ENCODE results near the gene PDE4D.

The PDE4D gene

DNA sequence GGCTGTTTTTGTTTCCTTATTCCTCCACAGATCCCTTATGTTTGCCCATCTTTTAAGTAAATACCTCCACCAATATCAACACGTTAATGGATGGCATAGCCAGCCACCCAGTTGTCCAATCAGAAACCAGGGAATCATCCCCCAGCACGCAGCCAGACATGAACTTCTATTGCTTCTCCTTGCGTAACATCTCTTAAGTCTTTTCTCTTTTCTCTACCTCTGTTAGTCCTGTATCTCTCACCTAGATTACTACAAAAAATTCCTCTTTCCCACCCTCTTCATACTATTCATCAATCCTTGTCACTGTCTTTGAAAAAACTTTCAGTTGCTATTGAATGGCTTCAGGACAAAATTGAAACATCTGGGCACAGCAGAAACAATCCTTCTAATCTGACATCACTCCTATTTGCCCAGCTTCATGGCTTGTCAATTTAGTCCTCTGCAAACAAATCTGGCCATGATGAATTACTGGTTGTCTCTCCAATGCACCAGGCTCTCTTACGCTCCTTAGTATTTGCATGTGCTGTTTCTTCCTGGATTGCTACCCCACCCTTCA is 961.4 kb downstream of the PDE4D start:
- DNase-seq: no peak

DNA sequence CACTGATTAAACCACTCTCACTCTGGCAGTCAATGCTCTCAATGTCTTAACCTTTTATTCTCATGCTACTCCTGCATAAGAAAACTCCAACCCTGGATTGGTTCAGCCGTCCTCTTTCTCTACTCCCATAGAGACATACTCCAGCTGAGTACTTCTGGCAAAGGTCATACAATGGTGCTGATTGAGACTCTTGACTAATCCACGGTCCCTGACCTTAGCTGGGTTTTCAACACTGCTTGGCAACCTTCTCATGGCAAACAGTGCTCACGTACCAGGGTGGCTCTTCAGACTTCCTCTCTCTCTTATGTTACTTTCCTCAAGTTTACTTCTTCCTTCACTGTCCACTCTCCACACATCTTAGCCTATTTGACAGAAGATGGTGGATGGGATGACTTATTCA is 963.0 kb downstream of the PDE4D start:
- DNase-seq: no peak

DNA sequence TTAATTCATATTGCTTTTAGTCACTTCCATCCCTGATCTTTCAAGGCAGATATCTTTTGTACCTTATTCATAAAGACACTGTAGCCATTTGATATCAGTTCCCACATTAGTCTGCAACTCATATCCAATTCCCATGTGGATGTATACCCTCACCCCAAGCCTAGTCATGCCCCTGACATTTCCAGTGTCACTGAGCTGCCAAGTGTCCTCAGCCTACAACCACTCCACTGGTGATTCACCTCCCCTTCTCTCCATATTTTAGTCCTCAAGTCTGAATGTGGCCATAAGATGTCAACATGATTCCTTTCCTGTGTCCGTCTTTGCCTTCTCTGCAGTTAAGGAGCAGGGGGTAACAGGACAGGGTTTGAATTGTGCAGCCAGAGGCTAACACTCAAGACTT is 963.8 kb downstream of the PDE4D start:
- DNase-seq: no peak

DNA sequence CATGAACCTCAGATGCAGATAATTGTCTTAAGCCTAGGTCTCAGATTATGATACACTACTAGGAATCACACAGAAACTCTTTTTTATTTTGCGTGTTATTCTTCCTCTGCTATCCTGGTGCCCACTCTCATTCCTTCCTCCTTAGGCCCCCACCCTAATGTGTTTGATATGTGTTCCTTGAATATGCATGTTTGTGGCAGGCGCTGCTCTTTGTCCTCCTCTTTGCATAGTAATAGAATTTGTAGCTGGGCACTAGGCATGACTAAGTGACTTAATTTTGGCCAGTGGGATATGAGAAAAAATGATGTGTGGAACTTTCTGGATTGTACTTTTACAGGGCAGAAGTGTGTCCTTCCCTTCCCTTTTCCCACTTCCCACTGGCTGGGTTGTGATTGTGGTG is 965.6 kb downstream of the PDE4D start:
- no peak for DNase-seq

DNA sequence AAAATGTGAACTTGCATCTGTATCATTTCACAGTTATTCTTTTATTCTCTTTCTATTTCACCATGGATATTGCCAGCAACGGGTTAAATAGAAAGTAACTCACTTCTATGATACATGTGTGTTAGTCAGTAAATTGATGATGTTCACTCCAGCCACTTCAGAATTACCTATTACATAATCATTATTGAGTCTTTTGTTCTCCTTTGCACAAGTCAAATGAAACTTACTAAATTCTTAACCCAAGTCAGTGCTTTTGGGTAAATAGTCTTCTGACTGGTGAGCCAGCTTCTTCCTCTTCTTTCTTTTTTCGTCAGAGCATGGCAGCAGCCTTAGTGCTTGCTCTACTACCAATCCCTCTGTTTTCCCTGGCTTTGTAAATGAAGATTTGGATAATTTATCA is 966.3 kb downstream of the PDE4D start:
- DNase-seq: no peak

DNA sequence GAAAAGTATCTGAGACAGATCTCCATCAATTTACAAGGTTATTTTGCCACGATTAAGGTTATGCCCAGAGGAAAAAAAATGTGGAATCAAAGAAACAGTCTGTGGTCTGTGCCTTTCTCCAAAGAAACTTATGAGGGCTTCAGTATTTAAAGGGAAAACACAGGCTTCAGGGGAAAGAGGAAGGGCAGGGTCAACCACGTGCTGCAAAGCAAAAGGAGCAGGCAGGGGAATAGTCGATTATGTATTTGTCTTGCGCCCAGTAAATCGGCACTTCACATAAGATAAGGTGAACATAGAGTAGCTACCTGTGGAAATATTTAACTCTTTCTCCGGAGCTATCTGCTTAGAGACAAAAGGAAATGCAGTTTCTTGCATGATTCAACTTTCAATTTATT is 967.0 kb downstream of the PDE4D start:
- DNase-seq: no peak

DNA sequence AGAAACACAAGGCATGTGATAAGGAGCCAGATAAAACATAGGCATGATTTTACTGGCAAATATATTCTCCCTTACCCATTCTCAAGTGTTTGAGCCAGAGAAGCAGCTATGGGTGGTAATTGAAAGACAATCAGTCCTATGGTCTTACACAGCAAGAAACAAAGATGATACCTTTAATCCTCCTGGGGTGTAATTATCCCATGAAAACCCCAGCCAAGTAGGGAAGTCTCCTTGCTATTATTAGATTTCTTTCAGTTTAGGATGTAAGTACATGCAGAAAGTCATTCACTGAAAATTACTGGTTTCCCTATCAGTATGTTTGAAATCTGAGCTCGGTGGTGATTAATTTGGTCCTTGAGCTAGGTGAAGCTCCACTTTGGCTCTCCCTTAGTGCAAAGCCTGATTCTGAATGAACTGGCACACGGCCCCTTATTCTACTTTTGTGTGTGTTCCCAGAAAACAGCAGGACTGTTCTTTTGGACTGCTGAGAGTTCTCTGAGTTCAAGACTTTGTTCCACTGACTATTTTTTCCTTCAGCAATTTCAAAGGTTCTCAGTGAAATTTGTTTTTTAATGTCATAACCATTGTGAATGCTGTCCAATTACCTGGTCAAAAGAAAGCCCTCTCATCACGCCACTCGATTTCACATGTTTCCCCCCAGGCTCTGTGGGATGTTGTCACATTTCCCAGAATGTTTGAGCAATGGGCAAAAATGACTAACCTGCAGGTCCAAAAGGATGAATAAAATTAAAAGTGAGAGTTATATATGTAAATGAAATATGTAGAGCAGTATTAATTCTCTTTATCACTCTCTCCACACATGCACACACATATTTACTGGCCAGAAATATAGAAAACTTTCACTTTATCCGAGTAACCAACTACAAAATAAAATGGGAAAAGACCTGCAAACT is 967.6 kb downstream of the PDE4D start:
- DNase-seq: peak; percentile 76

DNA sequence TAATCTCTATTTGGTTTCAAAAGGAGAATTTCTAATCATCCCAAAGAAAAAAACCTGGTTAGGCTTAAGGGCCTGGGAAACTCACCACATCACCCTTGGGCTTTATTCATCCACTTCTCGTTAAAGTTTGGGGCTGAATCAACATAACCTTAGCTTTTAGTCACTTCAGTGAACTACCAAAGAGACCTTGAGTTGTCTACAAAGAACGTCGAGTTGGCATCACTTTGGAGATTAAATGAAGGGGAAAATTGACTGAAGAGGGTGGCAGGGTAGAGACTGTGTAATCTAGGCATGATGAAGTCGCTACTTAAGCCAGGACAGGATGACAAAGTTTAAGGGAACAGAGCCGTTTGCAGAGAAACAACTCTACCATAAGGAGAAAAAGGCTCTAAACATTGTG is 969.2 kb downstream of the PDE4D start:
- no peak for DNase-seq

DNA sequence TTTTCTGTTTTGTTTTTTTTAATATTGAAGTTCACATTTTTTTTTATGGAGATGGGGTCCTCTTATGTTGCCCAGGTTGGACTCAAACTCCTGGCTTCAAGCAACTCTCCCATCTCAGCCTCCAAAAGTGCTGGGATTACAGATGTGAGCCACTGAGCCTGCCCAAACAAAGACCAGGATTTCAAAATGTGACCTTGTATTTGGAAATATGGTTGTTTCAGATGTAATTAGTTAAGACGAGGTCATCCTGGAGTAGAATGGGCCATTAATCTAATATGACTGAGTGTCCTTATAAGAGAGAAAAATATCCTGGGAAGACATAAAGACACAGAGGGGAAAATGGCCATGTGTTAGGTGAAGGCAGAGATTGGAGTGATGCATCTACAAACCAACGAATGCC is 970.2 kb downstream of the PDE4D start:
- no peak for DNase-seq

DNA sequence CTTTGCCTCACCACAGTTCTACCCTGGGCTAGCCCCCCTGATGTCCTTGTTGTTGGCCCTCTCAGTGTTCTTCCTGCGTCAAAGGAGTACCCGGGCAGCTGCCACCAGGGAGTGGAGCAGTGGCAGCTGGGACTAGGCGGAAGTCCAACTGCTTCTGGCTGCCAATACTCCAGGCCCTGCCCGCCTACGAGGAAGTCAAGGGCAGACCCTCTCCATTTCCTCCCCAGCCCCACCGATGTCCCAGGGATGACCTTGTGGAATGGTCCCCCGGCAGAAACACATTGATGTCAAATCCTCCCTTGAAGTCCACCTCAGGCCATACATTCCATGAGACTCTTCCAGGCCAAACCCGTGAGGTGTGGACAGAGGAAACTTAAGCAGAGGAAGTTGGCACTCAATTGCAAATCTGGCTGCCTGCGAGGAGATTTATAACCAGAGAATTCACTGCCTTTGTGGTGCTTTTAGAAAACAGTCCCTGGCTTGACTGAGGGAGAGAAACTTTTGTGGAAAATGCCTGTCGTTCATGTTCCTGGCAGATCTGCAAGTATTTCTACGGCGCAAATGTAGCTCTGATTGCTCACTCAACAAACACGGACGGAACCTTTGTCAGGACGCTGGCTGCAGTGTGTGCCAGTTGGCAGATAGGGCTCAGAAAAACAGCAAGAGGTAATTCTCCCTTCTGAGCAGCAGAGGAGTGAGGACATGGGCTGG is 970.9 kb downstream of the PDE4D start:
- no peak for DNase-seq

DNA sequence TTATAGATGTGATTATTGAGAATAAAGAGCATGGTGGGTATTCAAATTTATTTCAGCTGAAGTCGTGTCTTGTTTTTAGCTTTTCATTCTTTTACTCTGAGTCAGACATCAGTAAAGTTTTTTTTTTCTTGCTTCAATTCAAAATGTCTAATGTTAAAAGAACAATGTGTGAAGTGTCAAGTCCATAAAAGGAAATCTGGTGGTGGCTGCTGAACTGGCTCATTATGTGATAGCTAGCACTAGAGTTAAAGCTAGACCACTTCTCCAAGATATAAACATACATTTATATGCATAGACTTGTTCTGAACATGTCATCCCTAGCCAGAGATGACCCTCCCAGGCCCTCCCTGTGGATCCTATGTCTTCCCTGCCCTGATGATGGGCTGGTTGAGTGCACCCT is 972.4 kb downstream of the PDE4D start:
- DNase-seq: no peak

DNA sequence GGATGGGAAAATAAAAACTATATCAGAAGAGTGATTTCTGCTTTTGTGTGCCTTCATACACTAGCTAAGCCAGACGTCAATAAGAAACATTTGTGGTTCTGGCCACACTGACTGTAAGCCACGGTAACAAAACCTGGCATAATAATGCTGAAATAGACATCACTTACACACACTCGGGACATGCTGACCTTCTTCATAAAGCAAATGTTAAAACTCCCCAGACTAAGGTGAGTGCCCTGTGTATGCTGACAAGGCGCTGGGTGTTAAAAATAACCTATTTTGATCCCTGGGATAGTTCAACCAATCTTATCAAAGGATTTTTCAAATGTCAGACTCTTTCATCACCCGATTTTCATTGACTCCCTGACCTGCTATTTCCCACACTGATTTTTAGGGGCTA is 973.7 kb downstream of the PDE4D start:
- DNase-seq: no peak

All from NCI-H2227 treated with DMSO at 0.1 percent for 48 hours (cell line).